NOMO-1 (cell line): ENCODE data around the gene ZBTB7C.

Experiments
- DNase-seq, 2 experiments: peaks; one replicate each; lab custom pipeline; 2025; ENCODE audit not compliant: unreplicated experiment in 2 of 2; lab: John Stamatoyannopoulos, UW

The ZBTB7C gene

GRCh38 chr18:48219810-48220499, 189.2 kb downstream of the ZBTB7C start:
- DNase-seq, result no peak

GRCh38 chr18:48219037-48219809, 190.0 kb downstream of the ZBTB7C start:
- no peak for DNase-seq

- DNase-seq, result no peak
These were observed 190.7 kb downstream of the ZBTB7C start for GRCh38 chr18:48218285-48219022.

- DNase-seq, result no peak
These were observed 191.6 kb downstream of the ZBTB7C start for GRCh38 chr18:48217258-48218250.

GRCh38 chr18:48216639-48217257, 192.4 kb downstream of the ZBTB7C start:
- no peak for DNase-seq

GRCh38 chr18:48215876-48216638, 193.1 kb downstream of the ZBTB7C start:
- DNase-seq, result no peak

GRCh38 chr18:48213791-48214190, 195.4 kb downstream of the ZBTB7C start:
- no peak for DNase-seq

- DNase-seq, result no peak
These were observed 200.6 kb downstream of the ZBTB7C start for GRCh38 chr18:48208432-48209140.

- DNase-seq, result no peak
These were observed 201.4 kb downstream of the ZBTB7C start for GRCh38 chr18:48207733-48208132.

- DNase-seq, result no peak
These were observed 202.3 kb downstream of the ZBTB7C start for GRCh38 chr18:48206887-48207286.

GRCh38 chr18:48203961-48204666, 205.1 kb downstream of the ZBTB7C start:
- DNase-seq, result no peak

GRCh38 chr18:48203288-48203945, 205.8 kb downstream of the ZBTB7C start:
- DNase-seq, result no peak

GRCh38 chr18:48202350-48203260, 206.6 kb downstream of the ZBTB7C start:
- no peak for DNase-seq

- DNase-seq, result no peak
These were observed 207.2 kb downstream of the ZBTB7C start for GRCh38 chr18:48202006-48202348.

- no peak for DNase-seq
These were observed 207.7 kb downstream of the ZBTB7C start for GRCh38 chr18:48201337-48202005.
